ENCODE data around the gene KCNQ4.

KCNQ4 gene

GRCh38 chr1:40842691-40843090, 59.1 kb downstream of the KCNQ4 start:
- DNase-seq = no peak

- no peak for DNase-seq
Observed at GRCh38 chr1:40844079-40844478, 60.5 kb downstream of the KCNQ4 start.

GRCh38 chr1:40844887-40845878, 61.6 kb downstream of the KCNQ4 start:
- no peak for DNase-seq

GRCh38 chr1:40845895-40846294, 62.3 kb downstream of the KCNQ4 start:
- DNase-seq = no peak

GRCh38 chr1:40847023-40847745, 63.6 kb downstream of the KCNQ4 start:
- no peak for DNase-seq

GRCh38 chr1:40848530-40849189, 65.1 kb downstream of the KCNQ4 start:
- DNase-seq = no peak

- peak; percentile 80 for DNase-seq
Observed at GRCh38 chr1:40849801-40850592, 66.4 kb downstream of the KCNQ4 start.

- no peak for DNase-seq
Observed at GRCh38 chr1:40851643-40852042, 68.1 kb downstream of the KCNQ4 start.

- no peak for DNase-seq
Observed at GRCh38 chr1:40853113-40853884, 69.7 kb downstream of the KCNQ4 start.

GRCh38 chr1:40853885-40854170, 70.2 kb downstream of the KCNQ4 start:
- DNase-seq = no peak

- DNase-seq = peak; percentile 31
Observed at GRCh38 chr1:40855513-40855912, 71.9 kb downstream of the KCNQ4 start.

GRCh38 chr1:40856116-40856515, 72.5 kb downstream of the KCNQ4 start:
- no peak for DNase-seq

- no peak for DNase-seq
Observed at GRCh38 chr1:40856656-40857302, 73.2 kb downstream of the KCNQ4 start.

GRCh38 chr1:40857737-40858136, 74.2 kb downstream of the KCNQ4 start:
- DNase-seq = no peak

- DNase-seq = no peak
Observed at GRCh38 chr1:40858856-40859416, 75.3 kb downstream of the KCNQ4 start.

- no peak for DNase-seq
Observed at GRCh38 chr1:40860706-40861223, 77.2 kb downstream of the KCNQ4 start.

GRCh38 chr1:40861224-40862003, 77.8 kb downstream of the KCNQ4 start:
- peak; percentile 50 for DNase-seq

GRCh38 chr1:40862008-40862863, 78.6 kb downstream of the KCNQ4 start, which contains the start of gene CITED4:
Gene CITED4 (minus strand): TSS chr1:40862363. CDS start chr1:40862127, 236 bp downstream.
- DNase-seq = peak; percentile 94

All from stimulated activated CD4-positive, alpha-beta T cell treated with anti-CD3 and anti-CD28 coated beads, Interleukin-4, amount 100 ng/mL, for 1 hour (primary cell).